NCI-H1436 (cell line): ENCODE data around the gene RNF138.
"Not testable (repeated sequence)": the region's sequence is repeated elsewhere in the genome, so short reads cannot be mapped to it uniquely, and the experiment has no call there.

Experiments
- DNase-seq: peaks from one replicate; lab custom pipeline; 2025; lab: John Stamatoyannopoulos, UW

The RNF138 gene, protein sequence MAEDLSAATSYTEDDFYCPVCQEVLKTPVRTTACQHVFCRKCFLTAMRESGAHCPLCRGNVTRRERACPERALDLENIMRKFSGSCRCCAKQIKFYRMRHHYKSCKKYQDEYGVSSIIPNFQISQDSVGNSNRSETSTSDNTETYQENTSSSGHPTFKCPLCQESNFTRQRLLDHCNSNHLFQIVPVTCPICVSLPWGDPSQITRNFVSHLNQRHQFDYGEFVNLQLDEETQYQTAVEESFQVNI

DNA sequence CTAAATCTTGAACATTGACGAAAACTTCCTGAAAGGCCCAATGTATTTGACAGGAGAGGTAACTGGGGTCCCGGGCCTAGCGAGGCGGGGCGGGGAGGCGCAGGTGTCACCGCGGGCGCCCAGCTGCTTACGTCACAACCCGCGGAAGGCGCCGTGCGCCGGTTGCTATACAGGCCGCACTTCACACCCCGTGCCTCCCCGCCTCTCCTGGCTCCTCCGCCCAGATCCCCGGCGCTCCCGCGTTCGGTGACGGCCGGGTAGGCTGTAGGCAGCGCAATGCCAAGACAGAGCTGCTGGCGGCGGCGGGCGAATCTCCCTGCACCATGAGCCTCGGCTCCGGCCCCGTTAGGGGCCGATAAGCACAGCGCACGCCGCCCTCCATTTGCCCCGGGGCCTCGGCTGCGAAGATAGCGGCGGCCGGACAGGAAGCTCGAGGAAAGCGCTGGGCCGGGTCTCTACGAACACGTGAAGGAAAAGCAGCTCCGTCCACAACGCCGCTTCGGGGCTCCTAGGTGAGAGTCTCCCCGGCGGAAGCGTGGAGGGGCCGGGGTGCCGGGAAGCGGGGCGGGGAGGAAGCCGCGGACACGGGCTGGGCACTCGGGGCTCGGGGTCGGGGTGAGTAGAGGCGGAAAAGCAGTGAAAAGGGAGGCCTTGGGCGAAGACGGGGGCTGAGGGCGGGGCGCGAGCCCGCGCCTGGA, at the start of gene RNF138:
RNF138 (plus strand) TSS at position 151 of the 698 bp plus-strand sequence. CDS start 903 bp downstream, outside the sequence.
- DNase-seq: peak; percentile 86

- no peak for DNase-seq
Observed at GRCh38 chr18:32042337-32042736, 49.3 kb upstream of the RNF138 start.

DNA sequence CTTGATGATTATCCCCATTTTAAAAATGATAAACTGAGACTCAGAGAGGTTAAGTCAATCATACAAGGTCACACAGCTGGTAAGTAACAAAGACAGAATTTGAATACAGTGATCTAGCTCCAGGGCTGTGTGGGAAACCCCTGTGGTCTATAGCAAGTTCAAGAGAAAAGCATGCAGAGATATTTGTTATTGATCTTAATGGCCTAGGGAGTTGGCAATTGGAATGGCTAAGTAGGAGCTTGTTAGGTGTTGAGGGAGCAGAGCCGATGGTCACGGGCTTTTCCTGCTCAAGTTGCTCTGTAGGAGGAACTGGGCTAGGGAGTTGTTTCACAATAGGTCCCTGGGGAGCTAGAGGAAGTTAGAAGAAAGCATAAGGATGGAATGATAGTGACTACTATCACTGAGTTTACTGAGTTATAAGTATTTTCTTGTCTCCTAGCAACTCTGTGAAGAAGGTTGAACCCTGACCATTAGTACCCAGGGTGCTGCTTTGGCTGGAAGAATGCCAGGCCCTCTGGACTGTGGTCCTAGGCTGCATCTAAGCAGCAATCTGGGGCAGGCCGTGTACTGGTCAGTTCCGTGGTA, 43.1 kb upstream of the RNF138 start:
- DNase-seq: no peak

- no peak for DNase-seq
Observed at GRCh38 chr18:32049393-32050171, 42.1 kb upstream of the RNF138 start.

DNA sequence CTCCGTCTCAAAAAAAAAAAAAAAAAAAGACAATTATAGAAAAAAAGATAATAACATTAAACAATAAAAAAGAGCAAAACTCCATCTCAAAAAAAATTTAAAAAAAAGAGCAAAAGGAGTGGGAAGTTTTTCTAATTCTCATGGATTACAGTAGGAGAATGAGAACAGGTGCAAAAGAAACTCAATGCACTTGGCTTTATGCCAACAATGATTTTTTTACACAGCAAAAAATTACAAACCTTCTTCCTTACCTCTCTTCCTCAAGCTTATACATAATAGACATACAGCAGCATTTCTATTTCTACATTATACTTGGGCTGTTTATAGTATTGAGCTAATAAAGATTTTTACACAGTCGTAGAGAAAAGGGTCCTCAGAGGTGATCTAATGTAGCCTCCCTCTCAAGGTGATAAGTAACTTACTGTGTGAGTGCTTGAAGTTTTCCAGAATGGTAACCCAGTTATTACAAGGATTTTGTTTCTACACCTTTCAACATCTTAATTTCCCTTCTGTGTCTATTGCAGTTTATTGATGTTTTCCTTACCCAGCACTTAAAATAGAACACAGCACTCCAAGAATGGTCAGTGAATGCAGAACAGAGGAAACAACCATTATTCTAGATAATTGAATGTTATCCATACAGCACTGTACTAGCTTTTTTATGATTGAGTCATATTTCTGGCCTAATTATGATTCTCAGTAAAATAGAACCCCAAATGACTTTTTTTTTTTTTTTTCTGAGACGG, 34.9 kb upstream of the RNF138 start:
- DNase-seq: no peak

- DNase-seq: no peak
Observed at GRCh38 chr18:32057624-32058165, 34.0 kb upstream of the RNF138 start.

DNA sequence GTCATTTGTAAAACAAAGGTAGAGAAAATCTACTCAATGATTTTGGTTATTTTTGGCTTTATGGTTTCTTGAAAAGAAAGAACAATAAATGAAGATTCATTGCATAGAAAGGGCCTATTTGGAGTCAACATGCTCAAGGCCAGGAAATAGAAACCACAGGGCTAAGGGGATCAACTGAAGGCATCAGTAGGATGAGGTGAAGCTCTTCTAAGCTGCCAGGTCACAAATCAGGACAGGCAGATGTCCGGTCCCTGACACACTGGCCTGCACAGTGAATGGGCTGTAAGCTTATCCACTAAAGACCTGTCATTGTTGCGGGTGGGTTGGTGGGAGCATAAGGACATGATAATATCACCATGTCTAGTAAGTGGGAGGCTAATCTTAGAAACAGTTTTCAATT, 31.6 kb upstream of the RNF138 start:
- no peak for DNase-seq

- DNase-seq: no peak
Observed at GRCh38 chr18:32067375-32068167, 24.1 kb upstream of the RNF138 start.

GRCh38 chr18:32072321-32072720, 19.4 kb upstream of the RNF138 start:
- DNase-seq: no peak

DNA sequence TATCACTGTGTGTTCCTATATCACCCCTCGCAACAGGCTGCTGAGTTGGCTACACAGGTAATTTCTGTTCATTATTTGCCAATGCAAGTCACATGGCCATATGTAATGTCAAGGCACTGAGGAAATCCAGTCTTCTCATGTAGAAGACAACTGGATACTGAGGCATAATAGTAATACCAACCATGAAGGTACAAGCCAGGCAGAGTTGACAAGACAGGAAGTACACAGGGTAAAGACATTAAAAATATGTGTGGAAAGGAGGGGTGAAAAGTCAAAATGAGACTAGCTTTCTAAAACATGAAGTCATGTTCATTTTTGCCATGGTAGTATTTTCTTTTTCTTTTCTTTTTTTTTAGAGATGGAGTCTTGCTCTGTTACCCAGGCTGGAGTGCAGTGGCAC, 17.5 kb upstream of the RNF138 start:
- DNase-seq: no peak

DNA sequence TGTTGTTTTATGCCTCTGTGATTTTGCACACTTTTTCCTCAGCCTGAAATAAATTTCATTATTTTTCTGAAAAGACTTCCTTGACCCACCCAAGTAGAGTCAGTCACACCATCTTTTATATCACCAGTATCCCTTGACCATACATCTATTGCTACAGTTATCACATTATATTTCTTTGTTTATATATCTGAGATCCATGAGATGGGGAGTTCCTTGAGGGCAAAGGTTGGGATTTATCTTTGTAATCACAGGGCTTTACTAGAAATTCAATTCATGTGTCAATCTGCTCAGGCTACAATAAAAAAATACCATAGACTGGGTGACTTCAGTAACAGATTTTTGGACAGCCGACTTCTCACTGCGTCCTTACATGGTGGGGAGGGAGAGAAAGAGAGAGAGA, 12.8 kb upstream of the RNF138 start:
- no peak for DNase-seq

DNA sequence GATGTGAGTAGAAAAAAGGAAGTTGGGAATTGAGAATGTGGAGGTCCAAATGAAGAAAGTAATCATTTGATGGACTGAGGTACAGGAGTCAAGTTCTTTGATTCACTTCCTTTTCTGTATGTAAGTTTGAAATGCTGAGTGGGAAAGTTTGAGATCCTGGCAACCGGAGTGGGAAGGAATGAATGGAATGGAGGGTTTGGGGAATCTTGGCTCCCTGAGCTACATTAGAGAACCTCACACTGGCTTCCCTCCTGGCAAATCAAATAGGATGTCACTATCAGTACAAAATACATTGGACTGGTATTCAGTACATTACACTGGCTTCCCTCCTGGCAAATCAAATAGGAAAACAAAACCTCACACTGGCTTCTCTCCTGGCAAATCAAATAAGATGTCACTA, 9.8 kb upstream of the RNF138 start:
- no peak for DNase-seq

DNA sequence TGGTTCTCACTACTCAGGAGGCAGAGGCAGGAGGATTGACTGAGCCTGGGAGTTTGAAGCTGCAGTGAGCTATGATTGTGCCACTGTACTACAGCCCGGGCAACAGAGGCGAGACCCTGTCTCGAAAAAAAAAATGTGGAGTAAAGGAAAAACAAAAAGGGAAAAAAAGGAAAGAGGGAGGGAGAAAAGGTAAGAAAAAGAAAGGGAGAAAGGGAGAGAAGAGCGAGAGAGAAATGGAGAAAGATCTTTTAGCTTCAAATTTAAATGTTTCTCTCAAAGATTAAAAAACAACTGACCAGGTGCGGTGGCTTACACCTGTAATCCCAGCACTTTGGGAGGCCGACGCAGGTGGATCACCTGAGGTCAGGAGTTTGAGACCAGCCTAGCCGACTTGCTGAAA, 7.9 kb upstream of the RNF138 start:
- DNase-seq: no peak

GRCh38 chr18:32086881-32087280, 4.8 kb upstream of the RNF138 start:
- DNase-seq: no peak

GRCh38 chr18:32090831-32091230, 843 bp upstream of the RNF138 start:
- DNase-seq: not testable (repeated sequence)

DNA sequence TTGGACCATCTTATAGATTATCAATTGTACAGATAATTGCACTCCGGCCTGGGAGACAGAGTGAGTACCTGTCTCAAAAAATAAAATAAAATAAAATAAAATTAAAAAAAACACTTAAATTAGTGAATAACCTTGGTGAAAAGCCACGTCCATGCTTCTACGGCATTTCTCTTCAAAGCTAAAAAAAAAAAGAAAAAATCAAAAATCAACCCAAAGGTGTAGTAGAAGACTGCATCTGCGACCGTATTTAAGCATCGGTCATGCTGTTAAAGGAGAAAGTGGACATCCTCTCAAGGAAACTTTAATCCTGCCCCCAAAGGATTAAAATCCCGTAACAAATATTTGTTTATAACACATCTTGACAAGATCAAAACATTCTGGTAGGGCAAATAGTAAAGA, 350 bp upstream of the RNF138 start:
- no peak for DNase-seq

DNA sequence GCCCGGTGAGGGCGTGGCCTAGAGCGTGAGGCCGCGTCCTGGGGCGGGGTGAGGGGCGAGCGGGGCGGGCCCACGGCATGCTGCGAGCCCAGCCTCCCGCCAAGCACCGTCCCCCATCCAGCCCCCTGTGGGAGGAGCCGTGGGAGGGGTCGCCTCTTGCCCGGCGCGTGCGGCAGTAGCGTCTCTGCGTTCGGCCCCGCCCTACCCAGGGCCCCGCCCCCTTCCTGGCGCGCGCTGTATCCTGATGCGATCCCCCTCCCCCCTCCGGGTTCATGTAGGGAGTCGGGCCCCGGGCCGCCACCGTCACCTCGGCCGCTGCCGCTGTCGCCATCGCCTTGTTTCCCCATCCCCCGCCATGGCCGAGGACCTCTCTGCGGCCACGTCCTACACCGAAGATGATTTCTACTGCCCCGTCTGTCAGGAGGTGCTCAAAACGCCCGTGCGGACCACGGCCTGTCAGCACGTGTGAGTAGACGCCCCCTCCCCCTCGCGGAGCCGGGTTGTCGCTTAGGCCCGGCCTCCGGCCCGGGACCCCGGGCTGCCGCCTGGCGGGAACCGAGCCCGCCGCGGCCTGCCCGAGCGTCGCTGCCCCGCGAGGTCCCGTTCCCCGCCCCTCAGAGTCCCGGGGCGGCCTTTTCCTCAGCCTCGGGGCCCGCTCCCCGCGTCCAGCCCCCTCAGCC, 888 bp downstream of the RNF138 start:
- peak; percentile 98 for DNase-seq

DNA sequence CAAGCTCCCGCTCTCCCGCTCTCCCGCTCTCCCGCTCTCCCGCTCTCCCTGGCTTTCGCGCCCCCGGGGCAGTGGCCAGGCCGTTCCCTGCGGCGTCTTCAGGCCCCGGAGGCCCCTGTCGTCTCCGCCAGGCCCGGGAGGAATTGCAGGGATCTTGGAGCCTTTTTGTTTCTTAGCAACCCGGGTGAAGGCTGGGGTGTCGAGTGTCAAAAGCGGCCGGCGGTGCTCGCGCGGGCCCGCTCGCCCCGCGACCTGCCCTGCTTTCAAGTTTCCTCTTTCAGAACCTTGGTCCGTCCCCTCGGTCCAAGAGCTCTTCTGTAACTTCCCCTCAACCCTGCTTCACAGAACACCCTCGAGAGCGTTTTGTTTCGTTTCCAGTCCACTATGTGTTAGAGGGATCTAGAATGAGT, 1.4 kb downstream of the RNF138 start:
- peak; percentile 8 for DNase-seq

- peak; percentile 21 for DNase-seq
Observed at GRCh38 chr18:32093523-32093922, 1.8 kb downstream of the RNF138 start.
